CD4-positive, alpha-beta T cell (primary cell): Measurements from ENCODE around the gene APOOL. TPM values are rescaled to one million over a fixed set of nuclear protein-coding genes. Genes with fewer than 3 reads are reported as not detected.

Experiments
- ATAC-seq: fragments of 200-7000 bp; cut with Tn5 transposase; one replicate; pipeline ENCODE4 v1.10.0; 2022; ENCODE audit warnings: mild to moderate bottlenecking; ENCODE audit not compliant: poor library complexity
- CTCF ChIA-PET: fragments of 350-600 bp; sonication (Branson Sonifier 250); formaldehyde crosslinking; loops from one replicate; lab custom pipeline; 2021; ENCODE audit warnings: antibody characterized with exemption, inconsistent platforms; lab: Charles Lee
- POLR2A ChIA-PET: fragments of 350-600 bp; sonication (Branson Sonifier 250); formaldehyde crosslinking; loops from one replicate; lab custom pipeline; 2021; ENCODE audit warnings: antibody characterized with exemption, inconsistent platforms; lab: Charles Lee
- DNase-seq, 14 experiments: peaks; one replicate each; pipeline ENCODE4 v3.0.0-alpha.2; 2013 to 2020; ENCODE audit warnings: mixed read lengths in 2 of 14
- H3K27ac ChIP-seq, 2 donors: one replicate each; pipeline versions ENCODE4 v1.5.1 to v1.7.0; 2013; ENCODE audit warnings: low read length in 2 of 2, low read depth in 1 of 2, mild to moderate bottlenecking in 1 of 2
- H3K27me3 ChIP-seq, 2 experiments: 1 replicate in 1 of 2; 2 replicates in 1 of 2; pipeline versions ENCODE4 v1.6.1 to v1.7.0; 2013; ENCODE audit warnings: low read length in 2 of 2, control low read depth in 1 of 2, mild to moderate bottlenecking in 1 of 2, moderate library complexity in 1 of 2; ENCODE audit not compliant: insufficient read depth in 2 of 2, control insufficient read depth in 1 of 2
- H3K36me3 ChIP-seq: one replicate; pipeline ENCODE4 v1.6.1; 2013; ENCODE audit warnings: low read length, control low read depth; ENCODE audit not compliant: insufficient read depth
- H3K4me1 ChIP-seq: one replicate; pipeline ENCODE4 v1.6.1; 2013; ENCODE audit warnings: low read length, control low read depth; ENCODE audit not compliant: insufficient read depth
- H3K4me3 ChIP-seq: one replicate; pipeline ENCODE4 v1.5.1; 2013; ENCODE audit warnings: mild to moderate bottlenecking, low read length, moderate library complexity
- H3K9me3 ChIP-seq, 2 experiments: 1 replicate in 1 of 2; 2 replicates in 1 of 2; pipeline versions ENCODE4 v1.6.1 to v1.7.0; 2013; ENCODE audit warnings: low read length in 2 of 2, mild to moderate bottlenecking in 2 of 2, control low read depth in 1 of 2, moderate library complexity in 1 of 2; ENCODE audit not compliant: control insufficient read depth in 1 of 2, insufficient read depth in 1 of 2
- H3K27ac Mint-ChIP-seq: one replicate; pipeline ENCODE4 v1.8.0; 2020; ENCODE audit warnings: mixed read lengths
- H3K27me3 Mint-ChIP-seq: one replicate; pipeline ENCODE4 v1.8.0; 2021; ENCODE audit warnings: mixed read lengths
- H3K36me3 Mint-ChIP-seq: one replicate; pipeline ENCODE4 v1.8.0; 2021; ENCODE audit warnings: low read depth, mixed read lengths
- H3K4me1 Mint-ChIP-seq: one replicate; pipeline ENCODE4 v1.8.0; 2021; ENCODE audit warnings: low read depth, mixed read lengths
- H3K4me3 Mint-ChIP-seq: one replicate; pipeline ENCODE4 v1.8.0; 2020; ENCODE audit warnings: mild to moderate bottlenecking, mixed read lengths
- H3K9me3 Mint-ChIP-seq: one replicate; pipeline ENCODE4 v1.8.0; 2020; ENCODE audit warnings: mixed read lengths
- CTCF ChIP-seq: fragments of 200-600 bp; IDR thresholded peaks from one replicate; pipeline ENCODE4 v1.8.0; 2022; ENCODE audit warnings: antibody characterized with exemption, mild to moderate bottlenecking
- intact Hi-C, 2 experiments: fragments of 100-400 bp; cut with DNase I in 1 of 2; cut with micrococcal nuclease in 1 of 2; formaldehyde crosslinking; loops; one replicate each; pipeline versions ENCODE4 v1.15.1 to v1.9.0; 2023 to 2025; cut with DNase I, micrococcal nuclease
- total RNA-seq, 174 experiments: library from RNA in 2 of 174; stranded (reverse) in 2 of 174; gene quantifications; one replicate each; pipeline ENCODE4 v1.2.3 and lab custom pipeline; 2021 to 2026

APOOL gene
- total RNA-seq, 2 experiments from 2014 or later, result 6.0 to 6.6 TPM

GRCh38 chrX:85139422-85139821 lies 135.7 kb downstream of the APOOL start:
- intact Hi-C loops, result no loop called here
- Mint-ChIP-seq H3K27ac (no peak overlapping the region), H3K36me3 (no peaks in the 10 kb centered on the region), H3K4me3 (no peak overlapping the region), H3K4me1 (no peaks in the 10 kb centered on the region), H3K27me3 (no peaks in the 10 kb centered on the region), H3K9me3 (no peaks in the 10 kb centered on the region)
- no peaks in the 10 kb centered on the region for H3K4me1 ChIP-seq
- CTCF ChIA-PET, result no interaction called here
- no peaks in the 10 kb centered on the region for H3K36me3 ChIP-seq
- no peak overlapping the region for H3K27ac ChIP-seq
- H3K27me3 ChIP-seq, result no peaks in the 10 kb centered on the region
- no peak for TF ChIP-seq CTCF
- no peak for ATAC-seq
- POLR2A ChIA-PET, result no interaction called here
- H3K4me3 ChIP-seq, result no peak overlapping the region
- no peaks in the 10 kb centered on the region for H3K9me3 ChIP-seq
- DNase-seq, result no peak

GRCh38 chrX:85140964-85141363 lies 137.3 kb downstream of the APOOL start:
- no peaks in the 10 kb centered on the region for H3K27me3 ChIP-seq
- no peaks in the 10 kb centered on the region for H3K9me3 Mint-ChIP-seq
- H3K36me3 Mint-ChIP-seq, result no peaks in the 10 kb centered on the region
- H3K4me1 Mint-ChIP-seq, result no peaks in the 10 kb centered on the region
- H3K4me1 ChIP-seq, result no peaks in the 10 kb centered on the region
- DNase-seq, result no peak
- no peak for ATAC-seq
- intact Hi-C loops, result no loop called here
- TF ChIP-seq CTCF, result no peak
- H3K4me3 ChIP-seq, result no peak overlapping the region
- ChIA-PET POLR2A (no interaction called here), CTCF (no interaction called here)
- no peaks in the 10 kb centered on the region for H3K36me3 ChIP-seq
- no peak overlapping the region for H3K27ac ChIP-seq
- no peaks in the 10 kb centered on the region for H3K9me3 ChIP-seq
- no peak overlapping the region for H3K27ac Mint-ChIP-seq
- H3K27me3 Mint-ChIP-seq, result no peaks in the 10 kb centered on the region
- H3K4me3 Mint-ChIP-seq, result no peak overlapping the region

Other genes starting within 250 kb of the APOOL start
- not detected for gene SATL1, start 239.9 kb downstream of the APOOL start, total RNA-seq
- gene ZNF711, start 240.1 kb downstream of the APOOL start, total RNA-seq, result 1 to 10 TPM; 3.8 to 4.7 TPM